Tibial artery (tissue), 4 donors: ENCODE data around the gene BAZ2B.
"Not testable (repeated sequence)": the region's sequence is repeated elsewhere in the genome, so short reads cannot be mapped to it uniquely, and the experiment has no call there.

ENCODE experiments used
- DNase-seq, 2 donors: peaks; one replicate each; pipeline ENCODE4 v3.0.0-alpha.2; 2019
- H3K27ac ChIP-seq, 2 donors: fragments of 200-600 bp; sonication (generic) in 1 of 2; 1 replicate in 1 of 2; 2 replicates in 1 of 2; pipeline ENCODE4 v1.5.1; 2018 to 2019; ENCODE audit warnings: mild to moderate bottlenecking in 1 of 2
- H3K27me3 ChIP-seq, 2 donors: fragments of 200-600 bp; sonication (generic) in 1 of 2; one replicate each; pipeline versions ENCODE4 v1.5.1 to v1.6.0; 2016 to 2019
- H3K36me3 ChIP-seq, 3 donors: fragments of 200-600 bp; sonication (generic) in 2 of 3; one replicate each; pipeline ENCODE4 v1.5.1; 2016 to 2019; ENCODE audit warnings: mild to moderate bottlenecking in 2 of 3
- H3K4me1 ChIP-seq, 4 donors: fragments of 200-600 bp; sonication (generic) in 2 of 4; 1 replicate in 3 of 4; 2 replicates in 1 of 4; pipeline ENCODE4 v1.5.1; 2016 to 2019
- H3K4me3 ChIP-seq, 2 donors: fragments of 200-600 bp; sonication (generic) in 1 of 2; 1 replicate in 1 of 2; 2 replicates in 1 of 2; pipeline ENCODE4 v1.5.1; 2018 to 2019; ENCODE audit warnings: mild to moderate bottlenecking in 2 of 2
- H3K9me3 ChIP-seq, 3 donors: fragments of 200-600 bp; sonication (generic) in 1 of 3; one replicate each; pipeline ENCODE4 v1.5.1; 2016 to 2019
- CTCF ChIP-seq, 2 experiments: fragments of 200-600 bp in 1 of 2; fragments of 450-650 bp in 1 of 2; IDR thresholded peaks; one replicate each; pipeline ENCODE4 v1.5.1; 2017 to 2019; ENCODE audit warnings: antibody characterized with exemption in 2 of 2, mild to moderate bottlenecking in 1 of 2, moderate library complexity in 1 of 2
- intact Hi-C: fragments of 100-400 bp; cut with DNase I; formaldehyde crosslinking; loops from one replicate; pipeline ENCODE4 v1.15.0; 2023; ENCODE audit warnings: low total_unique reads

The BAZ2B gene

DNA sequence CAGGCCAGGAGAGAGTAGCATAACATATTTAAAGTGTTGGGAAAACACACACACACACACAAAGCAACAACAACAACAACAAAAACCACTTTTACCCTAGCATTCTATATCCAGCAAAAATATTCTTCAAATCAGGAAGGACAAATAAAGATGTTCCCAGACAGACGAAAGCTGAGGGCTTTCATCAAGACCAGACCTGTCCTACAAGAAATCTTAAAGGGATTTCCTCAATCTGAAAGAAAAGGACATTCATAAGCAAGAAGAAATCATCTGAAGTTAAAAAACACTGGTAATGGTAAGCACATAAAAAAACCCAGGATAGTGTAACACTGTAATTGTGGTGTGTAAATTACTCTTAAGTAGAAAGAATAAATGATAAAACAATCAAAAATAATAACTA, 22.7 kb upstream of the BAZ2B start:
- intact Hi-C loops: no loop called here
- DNase-seq: no peak
- H3K27me3 ChIP-seq: no peaks in the 10 kb centered on the region

GRCh38 chr2:159637988-159638501, 21.7 kb upstream of the BAZ2B start:
- TF ChIP-seq CTCF (IDR thresholded peaks at IDR 0.05): no peak
- Histone ChIP-seq H3K4me1 (no peaks in the 10 kb centered on the region), H3K4me3 (no peak overlapping the region), H3K27ac (no peak overlapping the region), H3K9me3 (no peaks in the 10 kb centered on the region), H3K36me3 (no peaks in the 10 kb centered on the region), H3K27me3 (no peaks in the 10 kb centered on the region)
- intact Hi-C loops: no loop called here
- DNase-seq: no peak

More for the DNA sequence above, 22.7 kb upstream of the BAZ2B start:
- H3K9me3 ChIP-seq: no peaks in the 10 kb centered on the region
- no peaks in the 10 kb centered on the region for H3K4me1 ChIP-seq
- no peak overlapping the region for H3K27ac ChIP-seq
- H3K36me3 ChIP-seq: no peaks in the 10 kb centered on the region
- no peak for TF ChIP-seq CTCF (IDR thresholded peaks at IDR 0.05)
- no peak overlapping the region for H3K4me3 ChIP-seq

DNA sequence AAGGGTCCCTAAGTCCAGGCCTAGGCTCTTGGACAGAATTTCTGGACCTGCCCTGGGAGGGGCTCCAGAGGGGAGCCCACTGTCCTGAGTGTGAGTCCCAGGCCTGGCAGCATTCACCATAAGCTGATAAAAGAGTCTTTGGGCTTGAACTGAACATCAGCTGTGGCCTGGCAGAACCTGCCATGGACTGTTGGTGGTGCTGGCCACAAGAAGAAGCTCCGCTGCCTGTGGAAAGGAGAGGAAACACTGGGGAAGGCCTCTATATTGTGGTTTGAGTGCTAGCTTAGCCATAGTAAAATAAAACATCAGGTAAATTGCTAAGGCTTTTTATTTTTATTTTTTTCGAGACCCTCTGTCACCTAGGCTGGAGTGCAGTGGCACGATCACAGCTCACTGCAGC, 20.9 kb upstream of the BAZ2B start:
- Histone ChIP-seq H3K27ac (no peak overlapping the region), H3K27me3 (no peaks in the 10 kb centered on the region)

GRCh38 chr2:159635006-159635789, 18.9 kb upstream of the BAZ2B start:
- Histone ChIP-seq H3K36me3 (no peaks in the 10 kb centered on the region), H3K27me3 (no peaks in the 10 kb centered on the region), H3K27ac (no peak overlapping the region), H3K9me3 (no peaks in the 10 kb centered on the region), H3K4me1 (no peaks in the 10 kb centered on the region), H3K4me3 (no peak overlapping the region)
- TF ChIP-seq CTCF (IDR thresholded peaks at IDR 0.05): no peak
- intact Hi-C loops: no loop called here
- no peak for DNase-seq

More for the DNA sequence above, 20.9 kb upstream of the BAZ2B start:
- Histone ChIP-seq H3K4me1 (no peaks in the 10 kb centered on the region), H3K4me3 (no peak overlapping the region), H3K36me3 (no peaks in the 10 kb centered on the region), H3K9me3 (no peaks in the 10 kb centered on the region)
- intact Hi-C loops: no loop called here
- no peak for TF ChIP-seq CTCF (IDR thresholded peaks at IDR 0.05)
- no peak for DNase-seq

DNA sequence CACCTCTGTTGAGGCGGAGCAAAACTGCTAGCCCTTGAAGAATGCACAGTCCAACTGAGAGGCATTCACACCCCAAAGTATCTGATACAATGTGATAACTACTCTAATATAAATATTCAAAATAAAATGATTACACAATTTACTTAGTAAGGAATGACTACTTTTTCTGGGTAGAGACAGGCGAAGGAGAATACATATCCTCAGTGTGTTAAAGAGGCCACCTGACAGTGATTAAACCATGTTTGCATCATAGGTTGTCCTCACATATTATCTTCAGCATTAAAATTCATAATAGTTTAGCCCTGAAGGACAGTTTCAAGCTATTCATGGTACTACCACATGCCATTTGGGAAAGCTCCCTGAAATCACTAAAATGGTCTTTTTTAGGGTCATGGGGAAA, 16.9 kb upstream of the BAZ2B start:
- Histone ChIP-seq H3K4me3 (no peak overlapping the region), H3K27ac (no peak overlapping the region), H3K9me3 (no peaks in the 10 kb centered on the region), H3K27me3 (no peaks in the 10 kb centered on the region), H3K36me3 (no peaks in the 10 kb centered on the region), H3K4me1 (no peaks in the 10 kb centered on the region)
- intact Hi-C loops: no loop called here
- DNase-seq: no peak
- TF ChIP-seq CTCF (IDR thresholded peaks at IDR 0.05): no peak

DNA sequence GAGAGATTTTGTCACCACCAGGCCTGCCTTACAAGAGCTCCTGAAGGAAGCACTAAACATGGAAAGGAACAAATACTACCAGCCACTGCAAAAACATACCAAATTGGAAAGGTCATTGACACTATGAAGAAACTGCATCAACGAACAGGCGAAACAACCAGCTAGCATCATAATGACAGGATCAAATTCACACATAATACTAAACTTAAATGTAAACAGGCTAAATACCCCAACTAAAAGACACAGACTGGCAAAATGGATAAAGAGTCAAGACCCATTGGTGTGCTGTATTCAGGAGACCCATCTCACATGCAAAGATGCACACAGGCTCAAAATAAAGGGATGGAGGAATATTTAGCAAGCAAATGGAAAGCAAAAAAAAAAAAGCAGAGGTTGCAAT, 9.3 kb upstream of the BAZ2B start:
- H3K4me1 ChIP-seq, H3K4me3 ChIP-seq, DNase-seq, H3K27ac ChIP-seq, H3K9me3 ChIP-seq, H3K27me3 ChIP-seq, H3K36me3 ChIP-seq, intact Hi-C loops: not testable (repeated sequence)
